Small intestine (tissue), 7 donors: ENCODE results near the gene SPIN1. TPM values are rescaled to one million over a fixed set of nuclear protein-coding genes. Genes with fewer than 3 reads are reported as not detected.

Experiments
- DNase-seq, 2 donors: peaks; one replicate each; pipeline versions ENCODE4 v3.0.0 to v3.0.0-alpha.2; 2013
- FAIRE-seq: peaks from 2 replicates; lab custom pipeline; 2012; peaks lifted over from hg19 to GRCh38; lab: Jason Lieb, UNC
- H3K27ac ChIP-seq, 3 donors: one replicate each; pipeline ENCODE4 v1.5.1; 2013; ENCODE audit warnings: low read length in 2 of 3, mild to moderate bottlenecking in 2 of 3, control low read depth in 1 of 3, inconsistent platforms in 1 of 3, low read depth in 1 of 3, moderate library complexity in 1 of 3
- H3K27me3 ChIP-seq, 3 donors: one replicate each; pipeline ENCODE4 v1.6.1; 2013; ENCODE audit warnings: low read length in 3 of 3, inconsistent platforms in 1 of 3; ENCODE audit not compliant: control insufficient read depth in 3 of 3, insufficient read depth in 3 of 3
- H3K36me3 ChIP-seq, 3 donors: one replicate each; pipeline ENCODE4 v1.6.1; 2013; ENCODE audit warnings: low read length in 3 of 3, inconsistent platforms in 1 of 3, low read depth in 1 of 3, mild to moderate bottlenecking in 1 of 3, moderate library complexity in 1 of 3; ENCODE audit not compliant: control insufficient read depth in 3 of 3, insufficient read depth in 2 of 3
- H3K4me1 ChIP-seq, 3 donors: one replicate each; pipeline ENCODE4 v1.6.1; 2013; ENCODE audit warnings: low read length in 2 of 3, inconsistent platforms in 1 of 3, low read depth in 1 of 3, mild to moderate bottlenecking in 1 of 3, moderate library complexity in 1 of 3; ENCODE audit not compliant: control insufficient read depth in 3 of 3, insufficient read depth in 2 of 3
- H3K4me3 ChIP-seq, 3 donors: one replicate each; pipeline ENCODE4 v1.5.1; 2013; ENCODE audit warnings: low read length in 3 of 3, control low read depth in 1 of 3, inconsistent platforms in 1 of 3, low read depth in 1 of 3, mild to moderate bottlenecking in 1 of 3, moderate library complexity in 1 of 3
- H3K9me3 ChIP-seq, 2 donors: one replicate each; pipeline ENCODE4 v1.6.1; 2013; ENCODE audit warnings: low read depth in 1 of 2, low read length in 1 of 2; ENCODE audit not compliant: control insufficient read depth in 2 of 2, insufficient read depth in 1 of 2
- WGBS, 3 donors: extraction: QIAGEN DNeasy Blood & Tissue Kit; methylation state at CpG; one replicate each; pipeline ENCODE4 v1.1.7; 2013; 5-methylcytosine and 5-hydroxymethylcytosine counted together
- polyA plus RNA-seq, 4 donors: library from polyadenylated mRNA; stranded (reverse) in 3 of 4; unstranded in 1 of 4; fragments of 200-250 nt in 3 of 4; fragments of 120-200 nt in 1 of 4; gene quantifications; one replicate each; pipeline versions ENCODE4 v1.2.1 to v1.2.3, GENCODE V29; 2013
- donor health status: healthy with polysubstance abuse.
- donor health status: control.
- donor health status: control.
- donor health status: Bipolar disorder and iron deficiency.
- donor health status: healthy.

The SPIN1 gene
- polyA plus RNA-seq, 4 donors: 22.1 to 82.1 (median 24.3) TPM

GRCh38 chr9:88514247-88514646, 126.0 kb downstream of the SPIN1 start:
- FAIRE-seq (no peak), DNase-seq (no peak)
- Histone ChIP-seq H3K27ac (no peak overlapping the region), H3K4me3 (no peak overlapping the region), H3K27me3 (no peaks in the 10 kb centered on the region), H3K4me1 (no peaks in the 10 kb centered on the region), H3K9me3 (peaks cover 0 to 6% of the 10 kb centered on the region in 2 donors), H3K36me3 (no peaks in the 10 kb centered on the region)
- 87 to 96% (median 94%) methylated on average over 6 of the region's 6 CpGs for WGBS, 3 donors

GRCh38 chr9:88521308-88521707, 133.1 kb downstream of the SPIN1 start:
- H3K4me3 ChIP-seq: no peak overlapping the region
- no peak for FAIRE-seq
- 31 to 64% (median 42%) methylated on average over 4 of the region's 4 CpGs for WGBS, 3 donors
- H3K27me3 ChIP-seq: no peaks in the 10 kb centered on the region
- no peaks in the 10 kb centered on the region for H3K36me3 ChIP-seq
- H3K9me3 ChIP-seq: no peaks in the 10 kb centered on the region
- no peaks in the 10 kb centered on the region for H3K4me1 ChIP-seq
- DNase-seq: no peak
- H3K27ac ChIP-seq: no peak overlapping the region

GRCh38 chr9:88522360-88522759, 134.1 kb downstream of the SPIN1 start:
- no peak overlapping the region for H3K27ac ChIP-seq
- no peaks in the 10 kb centered on the region for H3K27me3 ChIP-seq
- no peaks in the 10 kb centered on the region for H3K9me3 ChIP-seq
- 79 to 91% (median 86%) methylated on average over 4 of the region's 4 CpGs for WGBS, 3 donors
- DNase-seq: no peak
- no peak for FAIRE-seq
- no peaks in the 10 kb centered on the region for H3K4me1 ChIP-seq
- no peak overlapping the region for H3K4me3 ChIP-seq
- no peaks in the 10 kb centered on the region for H3K36me3 ChIP-seq

GRCh38 chr9:88523056-88523455, 134.8 kb downstream of the SPIN1 start:
- 82 to 94% (median 89%) methylated on average over 3 of the region's 3 CpGs for WGBS, 3 donors
- H3K4me3 ChIP-seq: no peak overlapping the region
- H3K9me3 ChIP-seq: no peaks in the 10 kb centered on the region
- no peaks in the 10 kb centered on the region for H3K4me1 ChIP-seq
- no peaks in the 10 kb centered on the region for H3K27me3 ChIP-seq
- no peaks in the 10 kb centered on the region for H3K36me3 ChIP-seq
- no peak for FAIRE-seq
- no peak for DNase-seq
- no peak overlapping the region for H3K27ac ChIP-seq

GRCh38 chr9:88524911-88525310, 136.7 kb downstream of the SPIN1 start:
- H3K9me3 ChIP-seq: no peaks in the 10 kb centered on the region
- peaks cover 0 to 3% (median 0%) of the 10 kb centered on the region in 3 donors for H3K4me1 ChIP-seq
- FAIRE-seq (no peak), DNase-seq (no peak)
- WGBS, 3 donors: 77 to 82% (median 81%) methylated on average over 8 of the region's 8 CpGs
- no peaks in the 10 kb centered on the region for H3K36me3 ChIP-seq
- H3K27me3 ChIP-seq: no peaks in the 10 kb centered on the region
- H3K4me3 ChIP-seq: no peak overlapping the region
- no peak overlapping the region for H3K27ac ChIP-seq

GRCh38 chr9:88527618-88528017, 139.4 kb downstream of the SPIN1 start:
- no peak for FAIRE-seq
- Histone ChIP-seq H3K4me3 (no peak overlapping the region), H3K27me3 (peaks cover 0 to 8% (median 0%) of the 10 kb centered on the region in 3 donors), H3K4me1 (peaks cover 0 to 13% (median 0%) of the 10 kb centered on the region in 3 donors), H3K36me3 (no peaks in the 10 kb centered on the region), H3K27ac (no peak overlapping the region), H3K9me3 (no peaks in the 10 kb centered on the region)
- 41 to 71% (median 57%) methylated on average over 7 of the region's 7 CpGs for WGBS, 3 donors
- DNase-seq: peak in 1 of 2 donors; percentile 57

Other genes with a start within 250 kb of the SPIN1 start
- under 1 TPM in 1 of 4 donors, not detected in 3; 0.04 TPM for gene SPATA31C2, start 250.0 kb upstream of the SPIN1 start, polyA plus RNA-seq
- gene NXNL2, start 146.7 kb downstream of the SPIN1 start, polyA plus RNA-seq: under 1 TPM in 2 of 4 donors, not detected in 2; 0.10 to 0.31 TPM